DND-41 (cell line): ENCODE results near the gene OPCML.

Experiments used
- ATAC-seq: fragments of 200-7000 bp; cut with Tn5 transposase; 3 replicates; pipeline ENCODE4 v1.9.1; 2021; ENCODE audit warnings: low read depth; ENCODE audit not compliant: insufficient read depth
- DNase-seq: peaks from one replicate; pipeline ENCODE4 v3.0.0-alpha.2; 2020
- H2AFZ ChIP-seq: 2 replicates; pipeline ENCODE4 v1.6.0; 2012; ENCODE audit warnings: low read depth, low read length
- H3K27ac ChIP-seq: 2 replicates; pipeline ENCODE4 v1.5.1; 2012; ENCODE audit warnings: low read length, inconsistent platforms
- H3K27me3 ChIP-seq: fragments of 200-600 bp; sonication (generic); 2 replicates; pipeline ENCODE4 v1.6.0; 2012; ENCODE audit warnings: low read length, mild to moderate bottlenecking, inconsistent platforms; ENCODE audit not compliant: insufficient read depth, poor library complexity
- H3K36me3 ChIP-seq: 2 replicates; pipeline ENCODE4 v1.5.1; 2012; ENCODE audit warnings: low read length, inconsistent platforms; ENCODE audit not compliant: insufficient read depth
- H3K4me1 ChIP-seq: 2 replicates; pipeline ENCODE4 v1.5.1; 2012; ENCODE audit warnings: mild to moderate bottlenecking, low read length; ENCODE audit not compliant: insufficient read depth
- H3K4me2 ChIP-seq: 2 replicates; pipeline ENCODE4 v1.6.0; 2012; ENCODE audit warnings: mild to moderate bottlenecking, moderate library complexity, low read length, inconsistent platforms; ENCODE audit not compliant: insufficient read depth
- H3K4me3 ChIP-seq, 2 experiments: fragments of 200-600 bp in 1 of 2; shearing (Covaris generic) in 1 of 2; 2 replicates each; pipeline ENCODE4 v1.5.1; 2012 to 2016; ENCODE audit warnings: inconsistent platforms in 2 of 2, low read length in 2 of 2, mild to moderate bottlenecking in 2 of 2, low read depth in 1 of 2, moderate library complexity in 1 of 2
- H3K79me2 ChIP-seq: 2 replicates; pipeline ENCODE4 v1.6.0; 2012; ENCODE audit warnings: low read length, inconsistent platforms; ENCODE audit not compliant: insufficient read depth
- H3K9ac ChIP-seq: 2 replicates; pipeline ENCODE4 v1.6.0; 2012; ENCODE audit warnings: low read depth, mild to moderate bottlenecking, inconsistent platforms, low read length, moderate library complexity
- H3K9me3 ChIP-seq: 2 replicates; pipeline ENCODE4 v1.5.1; 2012; ENCODE audit warnings: low read length, moderate library complexity, mild to moderate bottlenecking, inconsistent platforms; ENCODE audit not compliant: insufficient read depth, severe bottlenecking
- H4K20me1 ChIP-seq: 2 replicates; pipeline ENCODE4 v1.6.0; 2012; ENCODE audit warnings: low read length; ENCODE audit not compliant: insufficient read depth
- EZH2 ChIP-seq: IDR thresholded peaks from 3 replicates; pipeline ENCODE4 v1.6.1; 2012; ENCODE audit warnings: borderline replicate concordance, low read depth, mild to moderate bottlenecking, moderate library complexity, low read length, inconsistent platforms; ENCODE audit not compliant: severe bottlenecking
- TF ChIP-seq, protein P1 (sequence below): IDR thresholded peaks from 2 replicates; pipeline ENCODE4 v1.5.1; 2012; ENCODE audit warnings: borderline replicate concordance, low read length, moderate library complexity, mild to moderate bottlenecking; ENCODE audit not compliant: poor library complexity, severe bottlenecking; ENCODE audit errors: extremely low read depth

The OPCML gene

GRCh38 chr11:132464939-132465338 is 1067.4 kb downstream of the OPCML start:
- no peak overlapping the region for H3K9ac ChIP-seq
- no peaks in the 10 kb centered on the region for H3K36me3 ChIP-seq
- H3K4me3 ChIP-seq: no peak overlapping the region
- no peak for TF ChIP-seq EZH2
- TF ChIP-seq, protein P1, sequence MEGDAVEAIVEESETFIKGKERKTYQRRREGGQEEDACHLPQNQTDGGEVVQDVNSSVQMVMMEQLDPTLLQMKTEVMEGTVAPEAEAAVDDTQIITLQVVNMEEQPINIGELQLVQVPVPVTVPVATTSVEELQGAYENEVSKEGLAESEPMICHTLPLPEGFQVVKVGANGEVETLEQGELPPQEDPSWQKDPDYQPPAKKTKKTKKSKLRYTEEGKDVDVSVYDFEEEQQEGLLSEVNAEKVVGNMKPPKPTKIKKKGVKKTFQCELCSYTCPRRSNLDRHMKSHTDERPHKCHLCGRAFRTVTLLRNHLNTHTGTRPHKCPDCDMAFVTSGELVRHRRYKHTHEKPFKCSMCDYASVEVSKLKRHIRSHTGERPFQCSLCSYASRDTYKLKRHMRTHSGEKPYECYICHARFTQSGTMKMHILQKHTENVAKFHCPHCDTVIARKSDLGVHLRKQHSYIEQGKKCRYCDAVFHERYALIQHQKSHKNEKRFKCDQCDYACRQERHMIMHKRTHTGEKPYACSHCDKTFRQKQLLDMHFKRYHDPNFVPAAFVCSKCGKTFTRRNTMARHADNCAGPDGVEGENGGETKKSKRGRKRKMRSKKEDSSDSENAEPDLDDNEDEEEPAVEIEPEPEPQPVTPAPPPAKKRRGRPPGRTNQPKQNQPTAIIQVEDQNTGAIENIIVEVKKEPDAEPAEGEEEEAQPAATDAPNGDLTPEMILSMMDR: no peak
- no peak for ATAC-seq
- H3K79me2 ChIP-seq: no peaks in the 10 kb centered on the region
- H3K27me3 ChIP-seq: peaks cover 9% of the 10 kb centered on the region
- no peak overlapping the region for H3K4me2 ChIP-seq
- no peaks in the 10 kb centered on the region for H3K9me3 ChIP-seq
- no peaks in the 10 kb centered on the region for H3K4me1 ChIP-seq
- DNase-seq: no peak
- H4K20me1 ChIP-seq: no peaks in the 10 kb centered on the region
- H2AFZ ChIP-seq: no peak overlapping the region
- H3K27ac ChIP-seq: no peak overlapping the region

DNA sequence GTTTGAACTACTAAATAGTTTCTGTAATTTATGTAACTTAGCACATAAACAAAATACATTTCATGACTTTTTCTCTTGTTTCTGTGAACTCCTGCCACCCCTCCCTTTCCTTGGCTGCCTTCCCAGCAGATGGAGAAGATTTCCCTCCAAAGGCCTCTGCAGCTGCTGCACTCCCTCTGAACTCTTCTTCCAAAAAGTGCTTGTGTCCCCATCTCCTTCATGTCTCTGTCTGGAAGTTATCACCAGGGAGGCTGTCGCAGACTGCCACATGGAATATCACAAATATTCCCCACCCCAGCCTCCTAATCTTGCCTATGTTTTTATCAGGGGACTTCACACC is 1068.3 kb downstream of the OPCML start:
- H3K9me3 ChIP-seq: no peaks in the 10 kb centered on the region

DNA sequence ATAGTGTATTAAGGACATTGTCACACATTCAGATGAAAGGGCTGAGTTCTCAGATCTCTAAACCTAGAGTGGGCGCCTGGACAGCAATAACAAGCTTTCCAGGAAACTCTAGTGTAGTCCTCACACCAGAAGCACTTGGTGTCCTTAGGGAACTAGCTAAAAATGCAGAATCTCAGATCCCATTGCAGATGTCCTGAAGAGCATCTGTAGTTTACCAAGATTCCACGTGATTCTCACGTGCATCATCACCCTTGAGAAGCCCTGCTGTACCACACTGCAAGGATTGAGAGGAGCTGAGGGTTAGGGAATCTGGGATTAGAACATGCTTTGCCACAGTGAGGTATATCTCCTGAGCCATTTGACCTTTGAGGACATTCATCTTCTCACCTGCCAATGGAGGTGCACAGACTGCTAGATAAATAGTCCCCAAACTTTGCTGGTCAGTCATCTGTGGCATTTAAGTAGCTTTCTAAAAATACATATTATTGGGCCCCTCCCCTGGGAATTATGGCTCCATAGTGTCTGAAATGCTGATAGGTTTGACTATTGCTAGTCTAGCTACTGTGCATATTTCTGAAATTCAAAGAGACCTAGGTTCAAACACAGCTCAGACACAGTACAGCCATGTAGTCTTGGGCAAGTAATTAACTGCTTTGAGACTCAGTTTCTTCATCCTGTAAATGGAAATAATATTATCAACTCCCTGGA is 1068.9 kb downstream of the OPCML start:
- H3K4me1 ChIP-seq: no peaks in the 10 kb centered on the region
- H3K79me2 ChIP-seq: no peaks in the 10 kb centered on the region
- no peaks in the 10 kb centered on the region for H3K9me3 ChIP-seq
- H3K36me3 ChIP-seq: no peaks in the 10 kb centered on the region
- no peaks in the 10 kb centered on the region for H4K20me1 ChIP-seq
- H3K27ac ChIP-seq: no peak overlapping the region
- H3K4me2 ChIP-seq: no peak overlapping the region
- H3K9ac ChIP-seq: no peak overlapping the region
- no peak for DNase-seq
- TF ChIP-seq, protein P1: no peak
- no peak for TF ChIP-seq EZH2
- no peak overlapping the region for H3K4me3 ChIP-seq
- ATAC-seq: no peak
- H2AFZ ChIP-seq: no peak overlapping the region
- H3K27me3 ChIP-seq: peaks cover 9% of the 10 kb centered on the region

More for the DNA sequence above, 1068.3 kb downstream of the OPCML start:
- Histone ChIP-seq H3K79me2 (no peaks in the 10 kb centered on the region), H3K4me2 (no peak overlapping the region), H4K20me1 (no peaks in the 10 kb centered on the region), H3K4me1 (no peaks in the 10 kb centered on the region), H3K36me3 (no peaks in the 10 kb centered on the region), H3K27me3 (peaks cover 9% of the 10 kb centered on the region), H3K4me3 (no peak overlapping the region), H2AFZ (no peak overlapping the region), H3K9ac (no peak overlapping the region), H3K27ac (no peak overlapping the region)
- DNase-seq (no peak), ATAC-seq (no peak)
- no peak for TF ChIP-seq EZH2
- TF ChIP-seq, protein P1: no peak
